Ramos (cell line): ENCODE results near the gene SHMT1.
"Not testable (repeated sequence)": the region's sequence is repeated elsewhere in the genome, so short reads cannot be mapped to it uniquely, and the experiment has no call there.

Experiments used
- in situ Hi-C: fragments of 300-500 bp; cut with MboI; formaldehyde crosslinking; loops from one replicate; pipeline ENCODE4 v1.14.3; 2022; ENCODE audit warnings: low sequenced_read_pairs; ENCODE audit not compliant: unreplicated experiment

SHMT1 gene

GRCh38 chr17:18379246-18380146 is 16.1 kb upstream of the SHMT1 start:
- in situ Hi-C loops: no loop called here

GRCh38 chr17:18378614-18379013 is 15.3 kb upstream of the SHMT1 start:
- in situ Hi-C loops: not testable (repeated sequence)

DNA sequence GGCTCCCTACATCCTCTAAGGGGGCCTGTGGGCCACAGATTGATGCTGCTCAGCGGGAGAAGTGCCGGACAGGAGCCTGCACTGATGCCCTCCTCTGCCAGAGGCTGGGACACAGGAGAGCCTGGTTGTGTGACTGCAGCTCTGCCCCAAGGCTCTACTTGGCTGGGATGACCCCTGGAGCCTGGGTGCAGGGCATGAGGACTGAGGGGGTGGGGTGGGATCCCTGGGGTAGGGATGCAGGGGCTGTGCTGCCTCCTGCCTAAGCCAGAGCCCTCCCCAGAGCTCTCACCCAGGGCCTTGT is 14.8 kb upstream of the SHMT1 start:
- in situ Hi-C loops: no loop called here

DNA sequence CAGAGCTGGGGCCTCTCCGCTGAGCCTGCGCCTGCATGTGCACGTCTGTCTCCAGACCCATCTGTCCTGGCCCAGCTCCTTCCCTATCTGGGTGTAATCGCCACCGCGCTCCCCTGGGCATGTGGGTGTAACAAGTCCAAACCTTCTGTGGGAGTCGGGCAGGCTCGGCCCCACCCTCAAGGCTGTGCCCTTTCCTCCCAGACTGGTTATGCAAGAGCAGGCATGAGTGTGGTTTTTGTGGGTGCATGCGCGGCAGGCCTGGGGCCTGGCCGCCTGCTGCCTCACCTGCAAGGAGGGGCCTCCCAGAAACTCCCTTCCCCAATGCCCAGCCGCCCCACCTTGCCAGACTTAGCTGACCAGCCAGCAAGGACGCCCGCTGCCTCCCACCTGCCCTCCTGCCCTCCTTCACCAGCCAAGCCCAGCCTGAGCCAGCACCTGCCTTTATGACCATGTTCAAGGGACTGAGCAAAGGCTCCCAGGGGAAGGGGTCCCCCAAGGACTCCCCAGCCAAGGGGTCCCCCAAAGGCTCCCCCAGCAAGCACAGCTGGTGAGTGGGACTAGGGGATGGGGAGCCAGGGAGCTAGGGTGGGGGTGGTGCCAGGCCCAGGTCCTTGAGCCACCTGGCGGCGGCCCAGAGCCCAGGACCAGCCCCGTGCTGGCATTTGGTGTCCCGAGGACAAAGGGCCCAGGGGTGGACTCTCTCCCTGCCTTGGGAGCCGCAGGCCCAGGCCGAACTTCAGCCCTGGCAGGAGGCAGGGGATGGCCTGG is 14.3 kb upstream of the SHMT1 start, which contains the start of gene EVPLL:
EVPLL (plus strand) TSS at position 342 of the 768 bp plus-strand sequence. CDS start 3,160 bp downstream, outside the sequence.
- in situ Hi-C loops: no loop called here

DNA sequence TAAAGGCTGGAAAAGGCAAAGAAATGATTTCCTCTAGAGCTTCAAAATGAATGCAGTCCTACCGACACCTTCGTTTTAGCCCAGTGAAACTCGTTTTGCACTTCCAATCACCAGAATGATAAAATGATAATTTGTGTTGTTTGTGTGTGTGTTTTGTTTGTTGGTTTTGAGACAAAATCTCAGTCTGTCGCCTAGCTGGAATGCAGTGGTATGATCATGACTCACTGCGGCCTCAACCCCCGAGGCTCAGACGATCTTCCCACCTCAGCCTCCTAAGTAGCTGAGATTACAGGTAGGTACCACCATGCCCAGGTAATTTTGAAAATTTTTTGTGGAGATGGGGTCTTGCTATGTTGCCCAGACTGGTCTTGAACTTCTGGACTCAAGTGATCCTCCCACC is 10.9 kb upstream of the SHMT1 start:
- in situ Hi-C loops: loop anchor here (25.0 kb wide), 1 partner anchor 1562 kb away; no protein-coding TSS in a partner anchor

DNA sequence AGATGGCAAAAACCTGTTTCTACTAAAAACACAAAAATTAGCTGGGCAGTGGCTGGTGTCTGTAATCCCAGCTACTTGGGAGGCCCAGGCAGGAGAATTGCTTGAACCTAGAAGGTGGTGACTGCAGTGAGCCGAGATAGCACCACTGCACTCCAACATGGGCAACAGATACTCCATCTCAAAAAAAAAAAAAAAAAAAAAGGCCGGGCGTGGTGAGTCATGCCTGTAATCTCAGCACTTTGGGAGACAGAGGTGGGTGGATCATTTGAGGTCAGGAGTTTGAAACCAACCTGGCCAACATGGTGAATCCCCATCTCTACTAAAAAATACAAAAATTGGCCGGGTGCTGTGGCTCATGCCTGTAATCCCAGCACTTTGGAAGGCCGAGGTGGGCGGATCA is 9.8 kb upstream of the SHMT1 start:
- in situ Hi-C loops: loop anchor here (25.0 kb wide), 1 partner anchor 1561 kb away; no protein-coding TSS in a partner anchor

DNA sequence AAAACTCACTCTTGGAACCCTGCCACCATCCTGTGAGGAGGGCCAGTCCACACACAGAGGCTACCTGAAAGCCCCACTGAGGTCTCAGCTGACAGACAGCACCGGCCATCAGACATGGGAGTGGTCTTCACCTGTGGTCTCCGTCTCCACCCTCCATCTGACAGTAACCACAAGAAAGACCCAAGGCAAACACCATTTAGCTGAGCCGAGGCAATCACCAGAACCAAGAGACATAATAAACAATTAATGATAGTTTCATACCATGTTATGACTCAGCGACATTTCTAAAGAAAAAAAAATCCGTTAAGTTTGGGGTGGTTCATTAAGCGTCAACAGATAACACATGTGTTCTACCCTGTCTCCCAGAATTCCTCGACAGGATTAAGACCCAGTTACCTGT is 8.1 kb upstream of the SHMT1 start:
- in situ Hi-C loops: loop anchor here (25.0 kb wide), 1 partner anchor 1559 kb away; no protein-coding TSS in a partner anchor

GRCh38 chr17:18370761-18371160 is 7.4 kb upstream of the SHMT1 start:
- in situ Hi-C loops: loop anchor here (25.0 kb wide), 1 partner anchor 1558 kb away; no protein-coding TSS in a partner anchor

DNA sequence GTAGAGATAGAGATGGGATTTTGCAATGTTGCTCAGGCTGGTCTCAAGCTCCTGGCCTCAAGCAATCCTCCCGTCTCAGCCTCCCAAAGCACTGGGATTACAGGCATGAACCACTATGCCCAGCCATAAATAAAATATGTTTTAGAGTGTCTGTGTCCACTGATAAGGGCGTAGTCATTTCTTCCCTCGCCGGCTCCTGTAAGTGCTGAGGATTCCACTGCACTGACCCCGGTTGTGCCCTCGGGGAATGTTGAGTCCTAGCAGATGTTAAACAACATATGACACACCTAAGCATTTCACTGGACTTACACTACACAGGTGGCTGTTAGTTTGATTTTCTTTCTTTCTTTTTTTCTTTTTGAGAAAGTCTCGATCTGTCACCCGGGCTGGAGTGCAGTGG is 5.6 kb upstream of the SHMT1 start:
- in situ Hi-C loops: loop anchor here (25.0 kb wide), 1 partner anchor 1557 kb away; no protein-coding TSS in a partner anchor

DNA sequence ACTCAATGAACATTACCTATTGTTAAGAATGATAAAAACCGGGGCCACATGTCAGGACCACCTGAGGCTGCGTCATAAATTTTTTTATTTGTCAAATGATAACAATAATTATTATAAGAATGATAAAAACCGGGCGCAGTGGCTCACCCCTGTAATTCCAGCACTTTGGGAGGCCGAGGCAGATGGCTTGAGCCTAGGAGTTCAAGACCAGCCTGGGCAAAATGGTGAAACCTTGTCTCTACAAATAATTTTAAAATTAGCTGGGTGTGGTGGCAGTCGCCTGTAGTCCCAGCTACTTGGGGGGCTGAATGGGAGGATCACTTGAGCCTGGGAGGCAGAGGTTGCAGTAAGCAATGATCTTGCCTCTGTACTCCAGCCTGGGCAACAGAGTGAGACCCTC is 816 bp upstream of the SHMT1 start:
- in situ Hi-C loops: loop anchor here (25.0 kb wide), 1 partner anchor 1552 kb away; no protein-coding TSS in a partner anchor

- in situ Hi-C loops: loop anchor here (25.0 kb wide), 1 partner anchor 1550 kb away; no protein-coding TSS in a partner anchor
These were observed 651 bp downstream of the SHMT1 start for GRCh38 chr17:18362698-18363100.

GRCh38 chr17:18361837-18362697 is 1.3 kb downstream of the SHMT1 start:
- in situ Hi-C loops: loop anchor here (25.0 kb wide), 1 partner anchor 1550 kb away; no protein-coding TSS in a partner anchor

DNA sequence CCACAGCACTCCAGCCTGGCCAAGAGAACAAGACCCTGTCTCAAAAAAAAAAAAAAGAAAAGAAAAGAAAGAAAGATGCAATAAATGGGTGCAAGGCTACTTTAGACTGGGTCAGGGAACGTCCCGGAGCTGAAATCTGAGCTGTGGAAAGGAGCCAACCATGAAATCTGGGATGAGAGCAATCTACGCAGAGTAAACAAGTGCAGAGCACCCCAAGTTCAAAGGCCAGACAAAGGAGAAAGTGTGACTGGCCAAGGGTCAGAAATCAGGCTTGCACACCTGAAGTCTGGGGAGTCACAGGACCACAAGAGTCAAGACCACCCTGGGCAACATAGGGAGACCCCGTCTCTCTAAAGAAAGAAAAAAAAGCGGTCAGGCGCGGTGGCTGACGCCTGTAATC is 2.8 kb downstream of the SHMT1 start:
- in situ Hi-C loops: loop anchor here (25.0 kb wide), 1 partner anchor 1548 kb away; no protein-coding TSS in a partner anchor

GRCh38 chr17:18356624-18357023 is 6.7 kb downstream of the SHMT1 start:
- in situ Hi-C loops: loop anchor here (25.0 kb wide), 1 partner anchor 1544 kb away; no protein-coding TSS in a partner anchor

DNA sequence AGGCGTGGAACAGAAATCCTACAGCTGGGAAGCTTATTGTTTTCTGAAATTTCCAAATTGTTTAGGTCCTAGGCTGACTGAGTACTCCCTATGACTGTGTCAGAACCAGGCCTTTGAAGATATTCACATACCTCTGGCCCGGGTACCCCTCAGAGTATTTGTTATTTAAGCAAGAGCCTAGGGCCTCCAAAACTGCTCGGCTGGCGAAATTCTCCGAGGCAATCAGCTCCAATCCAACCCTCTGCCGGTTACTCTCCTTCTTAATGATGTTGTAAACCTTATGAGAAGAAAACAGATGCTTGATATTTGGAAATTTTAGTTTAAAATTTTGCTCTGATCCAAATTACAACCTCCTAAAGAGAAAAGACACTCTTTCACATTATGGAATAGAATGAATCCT is 9.8 kb downstream of the SHMT1 start:
- in situ Hi-C loops: loop anchor here (25.0 kb wide), 1 partner anchor 1541 kb away; no protein-coding TSS in a partner anchor

- in situ Hi-C loops: no loop called here
These were observed 19.3 kb downstream of the SHMT1 start for GRCh38 chr17:18344021-18344420.

GRCh38 chr17:18339933-18340332 is 23.4 kb downstream of the SHMT1 start:
- in situ Hi-C loops: no loop called here

- in situ Hi-C loops: not testable (repeated sequence)
These were observed 25.2 kb downstream of the SHMT1 start for GRCh38 chr17:18338158-18338557.

GRCh38 chr17:18332909-18333489 is 30.4 kb downstream of the SHMT1 start:
- in situ Hi-C loops: no loop called here
